ENCODE data around the gene VSIR. TPM values are rescaled to one million over a fixed set of nuclear protein-coding genes. Genes with fewer than 3 reads are reported as not detected.

VSIR gene
- total RNA-seq, 1 experiment from 2014 or later = 18.5 TPM

DNA sequence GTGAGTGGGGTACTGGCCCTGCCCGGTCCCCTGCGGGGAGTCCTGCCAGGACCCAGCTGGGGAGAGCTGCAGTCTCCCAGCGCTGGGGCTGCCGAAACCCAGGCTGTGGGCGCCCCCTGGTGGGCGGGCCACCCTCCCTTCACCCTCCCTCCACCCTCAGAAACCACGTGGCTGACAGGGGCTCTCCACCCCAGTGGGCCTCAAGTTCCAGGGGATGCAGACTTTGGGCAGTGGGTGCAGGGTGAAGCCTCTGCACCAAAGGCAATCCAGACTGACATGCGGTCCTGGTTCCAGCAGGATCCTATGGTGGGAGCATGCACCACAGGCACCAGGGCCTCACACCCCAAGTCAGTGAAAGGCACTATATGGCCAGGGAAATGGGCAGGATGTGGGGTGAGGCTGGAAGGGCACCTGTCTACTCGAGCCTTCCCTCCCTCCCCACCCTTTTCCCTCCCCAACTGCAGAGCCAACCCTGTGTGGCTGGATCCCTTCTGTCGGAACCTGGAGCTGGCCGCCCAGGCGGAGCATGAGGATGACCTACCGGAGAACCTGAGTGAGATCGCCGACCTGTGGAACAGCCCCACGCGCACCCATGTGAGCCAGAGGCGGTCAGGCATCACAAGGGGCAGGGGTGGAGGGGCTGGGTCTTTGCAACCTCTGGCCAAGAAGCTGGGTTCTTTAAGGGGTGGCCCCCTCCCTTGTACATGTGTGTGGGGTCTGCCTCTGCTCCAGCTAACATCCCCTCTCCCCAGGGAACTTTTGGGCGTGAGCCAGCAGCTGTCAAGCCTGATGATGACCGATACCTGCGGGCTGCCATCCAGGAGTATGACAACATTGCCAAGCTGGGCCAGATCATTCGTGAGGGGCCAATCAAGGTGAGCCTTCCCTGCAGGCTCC is 38.9 kb upstream of the VSIR start:
- ATAC-seq (peak; percentile 95), DNase-seq (ENCODE audit: low read depth, low spot score) (peak; percentile 10)
- POLR2A ChIA-PET = interaction anchor here (0.9 to 1.7 kb wide), 2 partner anchors 46 to 153 kb away, joined by 4 read pairs; no protein-coding TSS in a partner anchor
- no peaks in the 10 kb centered on the region for H3K9me2 ChIP-seq (ENCODE audit: insufficient read depth)
- no peak overlapping the region for H3K4me3 ChIP-seq (replicated peaks in 1 of 2; ENCODE audit: low read depth in 1 of 2, low read length in 2 of 2)
- H3K27me3 ChIP-seq (ENCODE audit: insufficient read depth, low read length) = no peaks in the 10 kb centered on the region
- H2AFZ ChIP-seq (ENCODE audit: low read depth, low read length, poor library complexity, severe bottlenecking) = no peak overlapping the region
- H3K36me3 ChIP-seq (ENCODE audit: control insufficient read depth in 1 of 2, insufficient read depth in 2 of 2, low read length in 2 of 2) = peaks cover 0 to 9% of the 10 kb centered on the region in 2 experiments; a peak in 1 of 4 replicates
- CTCF ChIA-PET = interaction anchor here (0.6 to 2.9 kb wide), 16 partner anchors 14 to 498 kb away, joined by 3 to 12 read pairs (median 5); partner anchors contain the start of genes SLC29A3 and VSIR
- intact Hi-C loops (cut with micrococcal nuclease) = loop anchor here (1.0 to 5.0 kb wide), 3 partner anchors 103 to 498 kb away; no protein-coding TSS in a partner anchor
- no peaks in the 10 kb centered on the region for H3K9me3 ChIP-seq (ENCODE audit: control insufficient read depth in 1 of 2, insufficient read depth in 1 of 2, low read depth in 1 of 2, low read length in 2 of 2)
- H3K9ac ChIP-seq (ENCODE audit: low read length) = no peak overlapping the region
- no peak overlapping the region for H3K4me2 ChIP-seq (ENCODE audit: low read length)
- H3K4me1 ChIP-seq (ENCODE audit: control insufficient read depth in 1 of 2, insufficient read depth in 2 of 2, low read length in 2 of 2) = peaks cover 0 to 13% of the 10 kb centered on the region in 2 experiments; a peak in 2 of 4 replicates
- no peak for TF ChIP-seq EZH2 (IDR thresholded peaks at IDR 0.05)
- TF ChIP-seq ZFX (IDR thresholded peaks at IDR 0.05) = no peak
- TF ChIP-seq, protein P1, sequence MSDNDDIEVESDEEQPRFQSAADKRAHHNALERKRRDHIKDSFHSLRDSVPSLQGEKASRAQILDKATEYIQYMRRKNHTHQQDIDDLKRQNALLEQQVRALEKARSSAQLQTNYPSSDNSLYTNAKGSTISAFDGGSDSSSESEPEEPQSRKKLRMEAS (IDR thresholded peaks at IDR 0.05) = peak; percentile 65; the same call in 1 of the 2 replicates
- peak; percentile 96 for TF ChIP-seq RAD21 (IDR thresholded peaks at IDR 0.05; ENCODE audit: low read depth)
- TF ChIP-seq, protein P2, sequence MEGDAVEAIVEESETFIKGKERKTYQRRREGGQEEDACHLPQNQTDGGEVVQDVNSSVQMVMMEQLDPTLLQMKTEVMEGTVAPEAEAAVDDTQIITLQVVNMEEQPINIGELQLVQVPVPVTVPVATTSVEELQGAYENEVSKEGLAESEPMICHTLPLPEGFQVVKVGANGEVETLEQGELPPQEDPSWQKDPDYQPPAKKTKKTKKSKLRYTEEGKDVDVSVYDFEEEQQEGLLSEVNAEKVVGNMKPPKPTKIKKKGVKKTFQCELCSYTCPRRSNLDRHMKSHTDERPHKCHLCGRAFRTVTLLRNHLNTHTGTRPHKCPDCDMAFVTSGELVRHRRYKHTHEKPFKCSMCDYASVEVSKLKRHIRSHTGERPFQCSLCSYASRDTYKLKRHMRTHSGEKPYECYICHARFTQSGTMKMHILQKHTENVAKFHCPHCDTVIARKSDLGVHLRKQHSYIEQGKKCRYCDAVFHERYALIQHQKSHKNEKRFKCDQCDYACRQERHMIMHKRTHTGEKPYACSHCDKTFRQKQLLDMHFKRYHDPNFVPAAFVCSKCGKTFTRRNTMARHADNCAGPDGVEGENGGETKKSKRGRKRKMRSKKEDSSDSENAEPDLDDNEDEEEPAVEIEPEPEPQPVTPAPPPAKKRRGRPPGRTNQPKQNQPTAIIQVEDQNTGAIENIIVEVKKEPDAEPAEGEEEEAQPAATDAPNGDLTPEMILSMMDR (IDR thresholded peaks at IDR 0.05 in 2 of 3, conservative IDR thresholded peaks at IDR 0.05 in 1 of 3; ENCODE audit: borderline replicate concordance in 1 of 3, insufficient read depth in 1 of 3, low read depth in 2 of 3, low read length in 2 of 3) = peak; percentile 88 to 92 (median 89)
- TF ChIP-seq, protein P3, sequence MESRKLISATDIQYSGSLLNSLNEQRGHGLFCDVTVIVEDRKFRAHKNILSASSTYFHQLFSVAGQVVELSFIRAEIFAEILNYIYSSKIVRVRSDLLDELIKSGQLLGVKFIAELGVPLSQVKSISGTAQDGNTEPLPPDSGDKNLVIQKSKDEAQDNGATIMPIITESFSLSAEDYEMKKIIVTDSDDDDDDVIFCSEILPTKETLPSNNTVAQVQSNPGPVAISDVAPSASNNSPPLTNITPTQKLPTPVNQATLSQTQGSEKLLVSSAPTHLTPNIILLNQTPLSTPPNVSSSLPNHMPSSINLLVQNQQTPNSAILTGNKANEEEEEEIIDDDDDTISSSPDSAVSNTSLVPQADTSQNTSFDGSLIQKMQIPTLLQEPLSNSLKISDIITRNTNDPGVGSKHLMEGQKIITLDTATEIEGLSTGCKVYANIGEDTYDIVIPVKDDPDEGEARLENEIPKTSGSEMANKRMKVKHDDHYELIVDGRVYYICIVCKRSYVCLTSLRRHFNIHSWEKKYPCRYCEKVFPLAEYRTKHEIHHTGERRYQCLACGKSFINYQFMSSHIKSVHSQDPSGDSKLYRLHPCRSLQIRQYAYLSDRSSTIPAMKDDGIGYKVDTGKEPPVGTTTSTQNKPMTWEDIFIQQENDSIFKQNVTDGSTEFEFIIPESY (IDR thresholded peaks at IDR 0.05; ENCODE audit: extremely low read depth, insufficient replicate concordance, low read length) = no peak
- H3K79me2 ChIP-seq (ENCODE audit: insufficient read depth, low read length) = no peaks in the 10 kb centered on the region
- H4K20me1 ChIP-seq (ENCODE audit: insufficient read depth) = no peaks in the 10 kb centered on the region
- BruUV-seq (replicated peaks) = no TSS peak
- RAD21 ChIA-PET (ENCODE audit: low non-redundant PET in 1 of 2, low total read pairs in 2 of 2, uncharacterized antibody in 2 of 2, unreplicated experiment in 2 of 2) = interaction anchor here (0.7 to 2.3 kb wide), 5 partner anchors 84 to 495 kb away, joined by 3 to 14 read pairs (median 7); no protein-coding TSS in a partner anchor
- H3K27ac ChIP-seq (ENCODE audit: low read depth, low read length) = no peak overlapping the region

All from HCT116 (cell line).